Naive thymus-derived CD4-positive, alpha-beta T cell (primary cell): ENCODE results near the gene SKIC3. TPM values are rescaled to one million over a fixed set of nuclear protein-coding genes. Genes with fewer than 3 reads are reported as not detected.

Experiments
- ATAC-seq: fragments of 150-1000 bp; cut with Tn5 transposase; 2 replicates; pipeline ENCODE4 v1.10.0; 2021; ENCODE audit warnings: mild to moderate bottlenecking, moderate library complexity
- CTCF ChIA-PET: fragments of 350-600 bp; sonication (Branson Sonifier 250); formaldehyde crosslinking; loops from one replicate; lab custom pipeline; 2021; ENCODE audit warnings: antibody characterized with exemption; lab: Charles Lee
- POLR2A ChIA-PET: fragments of 350-600 bp; sonication (Branson Sonifier 250); formaldehyde crosslinking; loops from one replicate; lab custom pipeline; 2021; ENCODE audit warnings: antibody characterized with exemption, inconsistent platforms; lab: Charles Lee
- DNase-seq, 9 donors: peaks; one replicate each; pipeline versions ENCODE4 v3.0.0 to v3.0.0-alpha.2; 2020 to 2022; ENCODE audit warnings: mixed read lengths in 1 of 9
- H3K27ac ChIP-seq: one replicate; pipeline ENCODE4 v1.7.0; 2013; ENCODE audit warnings: mild to moderate bottlenecking, low read depth, low read length, moderate library complexity
- H3K27me3 ChIP-seq, 2 donors: one replicate each; pipeline ENCODE4 v1.7.0; 2013; ENCODE audit warnings: low read length in 2 of 2, mild to moderate bottlenecking in 2 of 2, moderate library complexity in 2 of 2; ENCODE audit not compliant: control insufficient read depth in 2 of 2, insufficient read depth in 2 of 2
- H3K36me3 ChIP-seq, 3 experiments: 1 replicate in 2 of 3; 2 replicates in 1 of 3; pipeline ENCODE4 v1.7.0; 2013; ENCODE audit warnings: low read length in 3 of 3, mild to moderate bottlenecking in 3 of 3, moderate library complexity in 1 of 3; ENCODE audit not compliant: insufficient read depth in 3 of 3, control insufficient read depth in 2 of 3
- H3K4me1 ChIP-seq, 2 donors: one replicate each; pipeline ENCODE4 v1.7.0; 2013; ENCODE audit warnings: low read length in 2 of 2, mild to moderate bottlenecking in 2 of 2, moderate library complexity in 1 of 2; ENCODE audit not compliant: control insufficient read depth in 2 of 2, insufficient read depth in 2 of 2
- H3K4me3 ChIP-seq: 2 replicates; pipeline ENCODE4 v1.7.0; 2013; ENCODE audit warnings: mild to moderate bottlenecking, low read length
- H3K9me3 ChIP-seq, 3 experiments: 1 replicate in 2 of 3; 2 replicates in 1 of 3; pipeline ENCODE4 v1.7.0; 2013; ENCODE audit warnings: low read length in 3 of 3; ENCODE audit not compliant: control insufficient read depth in 2 of 3
- H3K27ac Mint-ChIP-seq, 9 donors: one replicate each; pipeline ENCODE4 v1.8.0; 2020 to 2022; ENCODE audit warnings: mixed read lengths in 9 of 9, mild to moderate bottlenecking in 8 of 9, moderate library complexity in 5 of 9, inconsistent platforms in 2 of 9
- H3K27me3 Mint-ChIP-seq, 5 donors: one replicate each; pipeline ENCODE4 v1.8.0; 2021 to 2022; ENCODE audit warnings: mixed read lengths in 5 of 5, mild to moderate bottlenecking in 1 of 5
- H3K36me3 Mint-ChIP-seq, 5 donors: one replicate each; pipeline ENCODE4 v1.8.0; 2020 to 2022; ENCODE audit warnings: mixed read lengths in 5 of 5, mild to moderate bottlenecking in 3 of 5, inconsistent platforms in 1 of 5
- H3K4me1 Mint-ChIP-seq, 7 donors: one replicate each; pipeline ENCODE4 v1.8.0; 2020 to 2022; ENCODE audit warnings: mixed read lengths in 7 of 7, mild to moderate bottlenecking in 3 of 7, inconsistent platforms in 1 of 7
- H3K4me3 Mint-ChIP-seq, 10 donors: one replicate each; pipeline ENCODE4 v1.8.0; 2020 to 2022; ENCODE audit warnings: mild to moderate bottlenecking in 10 of 10, mixed read lengths in 10 of 10, moderate library complexity in 6 of 10, inconsistent platforms in 2 of 10
- H3K9me3 Mint-ChIP-seq, 11 donors: one replicate each; pipeline ENCODE4 v1.8.0; 2020 to 2022; ENCODE audit warnings: mixed read lengths in 11 of 11, mild to moderate bottlenecking in 4 of 11, inconsistent platforms in 1 of 11, moderate library complexity in 1 of 11
- intact Hi-C, 2 donors: fragments of 100-400 bp; cut with micrococcal nuclease; formaldehyde crosslinking; loops; one replicate each; pipeline ENCODE4 v1.15.1; 2023
- polyA plus RNA-seq, 2 donors: library from polyadenylated mRNA; unstranded; fragments of 300-500 nt; fragmentation: Illumina TruSeq; gene quantifications; one replicate each; pipeline ENCODE4 v1.2.3, GENCODE V29; 2021
- total RNA-seq, 6 experiments: library from RNA in 5 of 6; stranded (reverse) in 5 of 6; gene quantifications; 1 replicate in 5 of 6; 2 replicates in 1 of 6; pipeline ENCODE4 v1.2.3 and lab custom pipeline; 2021 to 2026

The SKIC3 gene
- total and polyA plus RNA-seq, 7 experiments from 2014 or later = 27.6 to 103 (median 75.0) TPM

DNA sequence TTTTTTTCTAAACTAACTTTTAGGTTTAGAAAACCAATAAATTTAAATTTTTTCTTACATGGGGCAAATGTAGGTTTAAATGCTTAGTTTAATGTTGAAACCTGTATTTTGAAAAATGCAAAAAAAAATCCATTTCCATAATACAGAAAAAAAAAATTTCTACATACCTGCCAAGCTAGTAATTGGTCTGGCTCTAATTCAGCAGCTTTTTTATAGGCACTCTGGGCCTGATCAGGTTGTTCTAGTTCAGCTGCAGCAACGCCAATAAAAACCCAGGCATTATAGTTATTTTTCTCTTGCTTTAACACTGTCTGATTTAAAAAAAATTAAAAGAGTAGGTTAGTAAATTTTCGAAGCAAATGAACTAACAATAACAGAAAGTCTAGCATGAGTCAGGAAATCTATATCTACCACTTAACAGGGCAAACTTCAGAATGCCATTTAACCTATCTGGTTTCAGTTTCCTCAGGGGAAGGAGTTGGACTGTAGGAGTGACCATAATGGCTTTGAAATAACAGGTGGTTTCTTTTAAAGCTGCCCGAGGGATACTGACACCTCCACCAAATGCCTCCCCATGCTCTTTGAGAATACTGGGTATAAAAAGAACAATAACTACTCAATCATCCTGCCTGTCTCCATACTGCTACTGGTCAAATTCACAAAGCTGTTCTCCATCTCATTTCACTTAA lies 11.6 kb downstream of the SKIC3 start:
- peaks cover 0 to 47% (median 39%) of the 10 kb centered on the region in 5 donors for H3K36me3 Mint-ChIP-seq
- H3K27ac Mint-ChIP-seq = peak overlapping the region in 1 of 9 donors; percentile 4
- H3K4me3 Mint-ChIP-seq = no peak overlapping the region

DNA sequence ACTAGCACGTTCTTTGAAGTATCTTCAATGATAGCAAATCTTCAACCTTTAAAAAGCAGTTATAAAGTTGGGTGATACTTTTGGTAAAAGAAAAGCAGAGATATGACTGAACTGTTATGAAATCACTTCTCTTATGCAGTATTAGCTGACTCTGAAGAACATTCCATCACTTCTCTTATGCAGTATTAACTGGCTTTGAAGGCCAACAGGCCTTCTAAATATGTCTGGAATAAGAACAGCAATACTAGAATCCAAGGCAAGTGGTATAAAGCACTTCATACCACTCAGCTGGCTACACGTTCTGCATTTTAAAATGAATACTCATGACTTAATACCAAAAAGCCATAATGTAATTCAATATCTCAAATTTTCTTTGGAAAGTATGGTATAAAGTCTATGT lies 17.3 kb downstream of the SKIC3 start:
- H3K27me3 Mint-ChIP-seq = no peaks in the 10 kb centered on the region
- H3K27ac ChIP-seq = no peak overlapping the region
- no peaks in the 10 kb centered on the region for H3K4me1 ChIP-seq
- no peak overlapping the region for H3K4me3 Mint-ChIP-seq
- POLR2A ChIA-PET = interaction anchor here (1.0 kb wide), 1 partner anchor 13 kb away, joined by 4 read pairs; no protein-coding TSS in a partner anchor
- H3K4me1 Mint-ChIP-seq = peaks cover 5 to 40% (median 20%) of the 10 kb centered on the region in 7 donors
- CTCF ChIA-PET = no interaction called here
- H3K4me3 ChIP-seq = no peak overlapping the region
- intact Hi-C loops = no loop called here
- DNase-seq (no peak), ATAC-seq (no peak)
- no peaks in the 10 kb centered on the region for H3K27me3 ChIP-seq
- H3K9me3 ChIP-seq = no peaks in the 10 kb centered on the region
- H3K27ac Mint-ChIP-seq = no peak overlapping the region
- H3K9me3 Mint-ChIP-seq = no peaks in the 10 kb centered on the region
- peaks cover 0 to 38% (median 11%) of the 10 kb centered on the region in 3 experiments for H3K36me3 ChIP-seq
- peaks cover 6 to 75% (median 48%) of the 10 kb centered on the region in 5 donors for H3K36me3 Mint-ChIP-seq

More for the DNA sequence above, 11.6 kb downstream of the SKIC3 start:
- intact Hi-C loops = no loop called here
- Mint-ChIP-seq H3K27me3 (no peaks in the 10 kb centered on the region), H3K4me1 (peaks cover 0 to 22% (median 10%) of the 10 kb centered on the region in 7 donors), H3K9me3 (no peaks in the 10 kb centered on the region)
- ATAC-seq = no peak
- H3K4me3 ChIP-seq = no peak overlapping the region
- DNase-seq = no peak
- no peaks in the 10 kb centered on the region for H3K27me3 ChIP-seq
- H3K9me3 ChIP-seq = no peaks in the 10 kb centered on the region
- H3K36me3 ChIP-seq = peaks cover 4 to 61% (median 9%) of the 10 kb centered on the region in 3 experiments
- H3K4me1 ChIP-seq = no peaks in the 10 kb centered on the region
- POLR2A ChIA-PET = no interaction called here
- CTCF ChIA-PET = no interaction called here
- no peak overlapping the region for H3K27ac ChIP-seq

DNA sequence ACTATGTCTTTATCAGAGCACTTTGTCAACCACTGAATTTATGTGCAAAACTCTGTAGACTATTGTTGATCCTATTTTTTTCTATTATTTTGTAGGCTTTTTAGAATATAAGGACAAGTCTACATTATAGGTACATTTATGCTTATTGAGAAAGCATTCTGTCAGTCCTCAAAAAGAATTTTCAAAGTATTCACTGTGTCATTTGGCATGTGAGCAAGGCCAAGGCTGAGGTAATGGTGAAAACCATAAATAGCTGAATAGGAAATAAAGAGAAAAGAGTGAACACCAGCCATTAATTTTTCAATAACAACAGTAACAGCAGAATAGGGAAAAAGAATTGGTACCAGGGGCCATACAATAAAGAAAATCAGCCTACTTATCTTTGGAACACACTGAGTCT lies 21.0 kb downstream of the SKIC3 start:
- ChIA-PET CTCF (no interaction called here), POLR2A (no interaction called here)
- Mint-ChIP-seq H3K27ac (peak overlapping the region in 2 of 9 donors; percentile 55 to 71), H3K36me3 (peaks cover 12 to 66% (median 32%) of the 10 kb centered on the region in 5 donors), H3K4me1 (peaks cover 5 to 37% (median 24%) of the 10 kb centered on the region in 7 donors), H3K9me3 (no peaks in the 10 kb centered on the region), H3K4me3 (no peak overlapping the region), H3K27me3 (no peaks in the 10 kb centered on the region)
- DNase-seq (no peak), ATAC-seq (no peak)
- Histone ChIP-seq H3K36me3 (peaks cover 0 to 34% (median 17%) of the 10 kb centered on the region in 3 experiments), H3K27ac (no peak overlapping the region), H3K9me3 (no peaks in the 10 kb centered on the region), H3K4me1 (no peaks in the 10 kb centered on the region), H3K4me3 (no peak overlapping the region), H3K27me3 (no peaks in the 10 kb centered on the region)
- intact Hi-C loops = no loop called here

DNA sequence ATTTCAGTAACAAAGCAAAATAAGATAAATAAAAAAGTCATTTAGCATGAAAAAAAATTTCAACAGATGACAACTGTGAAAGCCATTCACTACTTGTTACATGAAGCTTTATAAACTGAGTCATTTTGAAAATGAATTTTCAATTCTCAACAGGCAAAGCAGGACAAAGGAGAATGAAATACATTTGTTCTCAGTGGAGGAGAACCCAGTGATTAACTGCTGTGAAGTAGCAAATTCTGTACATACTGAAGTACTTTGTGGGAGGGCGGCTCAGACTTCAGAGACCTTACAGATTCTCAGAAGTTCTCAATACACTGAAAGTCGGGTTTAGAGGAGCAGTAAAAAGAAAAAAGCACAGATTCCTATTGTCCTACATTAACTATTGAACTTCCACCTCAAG lies 21.7 kb downstream of the SKIC3 start:
- Mint-ChIP-seq H3K9me3 (no peaks in the 10 kb centered on the region), H3K4me1 (peaks cover 5 to 38% (median 30%) of the 10 kb centered on the region in 7 donors), H3K27me3 (no peaks in the 10 kb centered on the region), H3K27ac (peak overlapping the region in 1 of 9 donors; percentile 71), H3K4me3 (no peak overlapping the region), H3K36me3 (peaks cover 15 to 68% (median 38%) of the 10 kb centered on the region in 5 donors)
- no peaks in the 10 kb centered on the region for H3K4me1 ChIP-seq
- H3K27me3 ChIP-seq = no peaks in the 10 kb centered on the region
- POLR2A ChIA-PET = no interaction called here
- ATAC-seq (no peak), DNase-seq (no peak)
- peaks cover 2 to 41% (median 17%) of the 10 kb centered on the region in 3 experiments for H3K36me3 ChIP-seq
- intact Hi-C loops = no loop called here
- no peak overlapping the region for H3K4me3 ChIP-seq
- no peak overlapping the region for H3K27ac ChIP-seq
- no peaks in the 10 kb centered on the region for H3K9me3 ChIP-seq
- CTCF ChIA-PET = interaction anchor here (0.8 kb wide), 1 partner anchor 34 kb away, joined by 3 read pairs; no protein-coding TSS in a partner anchor

DNA sequence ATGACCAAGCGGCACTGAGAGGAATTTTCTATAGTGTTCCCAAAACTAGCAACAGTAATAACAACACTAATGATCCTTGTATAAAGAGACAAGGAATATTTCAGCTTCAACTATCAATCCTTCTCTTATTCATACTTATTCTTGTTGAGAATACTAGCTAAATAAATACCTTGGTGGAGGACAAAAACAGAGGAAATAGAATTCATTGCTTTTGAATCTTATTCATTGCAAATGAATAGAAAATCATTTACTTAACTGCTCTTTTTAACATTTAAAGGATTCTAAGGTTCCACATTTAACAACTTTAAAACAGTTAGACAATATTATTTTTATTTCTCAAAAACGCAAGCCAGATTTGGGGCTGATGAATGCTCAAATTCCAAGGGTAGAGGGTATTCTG lies 22.4 kb downstream of the SKIC3 start:
- Histone ChIP-seq H3K27me3 (no peaks in the 10 kb centered on the region), H3K4me1 (no peaks in the 10 kb centered on the region), H3K27ac (no peak overlapping the region), H3K9me3 (no peaks in the 10 kb centered on the region), H3K36me3 (peaks cover 6 to 44% (median 22%) of the 10 kb centered on the region in 3 experiments), H3K4me3 (no peak overlapping the region)
- intact Hi-C loops = no loop called here
- Mint-ChIP-seq H3K4me1 (peaks cover 5 to 42% (median 34%) of the 10 kb centered on the region in 7 donors), H3K9me3 (no peaks in the 10 kb centered on the region), H3K27me3 (no peaks in the 10 kb centered on the region), H3K4me3 (no peak overlapping the region), H3K27ac (no peak overlapping the region), H3K36me3 (peaks cover 22 to 74% (median 39%) of the 10 kb centered on the region in 5 donors)
- no peak for ATAC-seq
- ChIA-PET CTCF (interaction anchor here (0.8 kb wide), 1 partner anchor 33 kb away, joined by 3 read pairs; no protein-coding TSS in a partner anchor), POLR2A (no interaction called here)
- no peak for DNase-seq

DNA sequence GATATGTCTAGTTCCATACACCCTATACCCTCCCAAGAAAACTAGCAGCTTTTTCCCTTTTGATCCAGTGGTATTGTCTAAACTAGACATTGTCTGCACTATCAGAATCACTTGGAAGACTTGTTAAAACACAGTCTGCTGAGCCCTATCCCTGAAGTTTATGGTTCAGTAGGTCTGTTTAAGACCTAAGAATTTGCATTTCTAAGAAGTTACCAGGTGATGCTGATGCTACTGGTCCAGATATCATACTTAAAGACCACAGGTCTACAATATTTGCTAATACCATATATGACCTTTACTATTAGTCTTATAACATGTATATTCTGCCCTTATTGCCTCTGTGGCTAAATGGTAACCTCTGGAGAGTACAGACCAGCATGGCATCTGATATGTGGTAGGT lies 23.3 kb downstream of the SKIC3 start:
- Histone ChIP-seq H3K27ac (no peak overlapping the region), H3K4me3 (no peak overlapping the region), H3K36me3 (peaks cover 6 to 46% (median 28%) of the 10 kb centered on the region in 3 experiments), H3K27me3 (no peaks in the 10 kb centered on the region), H3K4me1 (no peaks in the 10 kb centered on the region), H3K9me3 (no peaks in the 10 kb centered on the region)
- ChIA-PET CTCF (no interaction called here), POLR2A (no interaction called here)
- Mint-ChIP-seq H3K4me3 (no peak overlapping the region), H3K36me3 (peaks cover 22 to 74% (median 37%) of the 10 kb centered on the region in 5 donors), H3K4me1 (peaks cover 5 to 40% (median 34%) of the 10 kb centered on the region in 7 donors), H3K27me3 (no peaks in the 10 kb centered on the region), H3K27ac (no peak overlapping the region), H3K9me3 (no peaks in the 10 kb centered on the region)
- DNase-seq = no peak
- intact Hi-C loops = no loop called here
- ATAC-seq = no peak
